Cardiac muscle cell (in vitro differentiated cells and primary cell): ENCODE measurements around the gene ARHGEF2. TPM values are rescaled to one million over a fixed set of nuclear protein-coding genes. Genes with fewer than 3 reads are reported as not detected.

Experiments
- DNase-seq, 2 donors: peaks; one replicate each; pipeline versions ENCODE4 v3.0.0 to v3.0.0-alpha.2; 2010 to 2017; ENCODE audit warnings: low read depth in 1 of 2, low spot score in 1 of 2
- H3K27ac ChIP-seq: fragments of 200-600 bp; sonication (generic); 2 replicates; pipeline ENCODE4 v1.5.1; 2016
- H3K27me3 ChIP-seq: fragments of 200-600 bp; sonication (generic); 2 replicates; pipeline ENCODE4 v1.6.0; 2016; ENCODE audit warnings: control low read depth
- H3K36me3 ChIP-seq: fragments of 200-600 bp; sonication (generic); 2 replicates; pipeline ENCODE4 v1.5.1; 2016; ENCODE audit warnings: control low read depth
- H3K4me1 ChIP-seq: fragments of 200-600 bp; sonication (generic); 2 replicates; pipeline ENCODE4 v1.8.1; 2017; ENCODE audit warnings: low read depth, mild to moderate bottlenecking, mixed run types
- H3K4me3 ChIP-seq: fragments of 200-600 bp; sonication (generic); 2 replicates; pipeline ENCODE4 v1.5.1; 2016; ENCODE audit warnings: mild to moderate bottlenecking
- H3K9me3 ChIP-seq: fragments of 200-600 bp; sonication (generic); 2 replicates; pipeline ENCODE4 v1.5.1; 2017; ENCODE audit warnings: low read depth, mild to moderate bottlenecking, control low read depth
- CTCF ChIP-seq: IDR thresholded peaks from 2 replicates; pipeline ENCODE4 v1.5.1; 2012; ENCODE audit warnings: low read depth, mild to moderate bottlenecking, low read length
- polyA plus RNA-seq: library from polyadenylated mRNA; unstranded; fragments of >200 nt; fragmentation: Nextera tagmentation; extraction: Ambion mirVana; gene quantifications from 2 replicates; pipeline ENCODE4 v1.2.1, GENCODE V29; 2016
- total RNA-seq: library from RNA; depleted of rRNA; stranded (reverse); fragments of >200 nt; gene quantifications from 2 replicates; pipeline ENCODE4 v1.2.3, GENCODE V29; 2016

Gene ARHGEF2
- total and polyA plus RNA-seq, 2 experiments from 2014 or later = 38.6 to 126 TPM

DNA sequence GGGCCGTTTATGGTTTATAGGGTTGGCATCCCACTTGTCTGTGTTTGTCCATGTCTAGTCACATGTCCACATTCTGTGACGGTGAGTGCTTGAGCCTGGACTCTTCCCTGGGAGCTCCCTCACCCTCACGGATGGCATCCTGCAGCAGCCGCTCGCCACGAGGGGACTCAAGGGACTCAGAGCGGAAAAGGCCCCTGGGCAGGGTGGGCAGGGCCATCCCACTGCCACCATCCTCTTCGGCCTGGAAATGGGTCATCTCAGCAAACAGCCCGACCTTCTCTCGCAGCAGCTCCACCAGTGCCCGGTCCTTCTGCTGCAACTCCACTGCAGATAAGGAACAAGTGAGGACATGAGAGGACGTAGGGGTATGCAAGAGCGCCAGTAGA, 25.8 kb downstream of the ARHGEF2 start:
- Histone ChIP-seq H3K4me1 (no peaks in the 10 kb centered on the region), H3K27ac (no peak overlapping the region), H3K36me3 (peaks cover 83% of the 10 kb centered on the region), H3K9me3 (no peaks in the 10 kb centered on the region), H3K27me3 (no peaks in the 10 kb centered on the region), H3K4me3 (no peak overlapping the region)
- no peak for DNase-seq
- TF ChIP-seq CTCF = no peak

DNA sequence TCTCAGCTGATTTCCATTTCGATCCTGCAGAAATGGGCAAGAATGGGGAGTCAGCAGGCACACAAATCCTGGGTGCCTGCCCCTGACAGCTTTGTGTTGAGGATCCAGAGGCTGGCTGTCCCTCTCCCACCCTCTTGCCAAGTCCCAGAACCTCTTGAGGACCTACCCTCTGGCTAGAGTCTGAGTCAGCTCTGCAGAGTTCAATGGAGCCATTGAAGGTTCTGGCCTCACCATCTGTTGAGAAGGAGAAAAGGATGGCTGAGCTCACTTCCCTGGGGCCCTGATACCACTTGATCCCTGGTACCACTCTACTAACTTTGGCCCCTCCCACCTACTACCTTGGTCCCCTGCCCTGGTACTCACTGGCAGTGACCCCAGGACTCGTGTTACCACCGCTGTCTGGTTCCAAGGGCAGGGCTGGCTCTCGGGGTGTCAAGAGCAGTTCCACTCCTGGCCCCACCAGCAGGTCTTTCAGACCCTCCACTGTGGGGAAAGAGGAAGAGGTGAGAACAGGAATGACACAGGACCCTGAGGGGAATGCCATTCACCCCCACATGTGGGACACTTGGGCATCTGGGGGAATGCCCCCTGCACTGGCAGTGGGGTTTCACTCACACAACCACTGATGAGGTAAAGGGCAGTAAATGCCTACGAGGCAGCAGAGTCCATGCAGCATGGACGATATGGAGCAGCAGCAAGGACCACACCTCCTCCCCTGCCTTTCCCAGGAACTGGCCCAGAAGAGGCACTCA, 26.4 kb downstream of the ARHGEF2 start:
- TF ChIP-seq CTCF = no peak
- Histone ChIP-seq H3K4me3 (no peak overlapping the region), H3K9me3 (no peaks in the 10 kb centered on the region), H3K27me3 (no peaks in the 10 kb centered on the region), H3K27ac (no peak overlapping the region), H3K36me3 (peaks cover 82% of the 10 kb centered on the region), H3K4me1 (no peaks in the 10 kb centered on the region)
- no peak for DNase-seq

DNA sequence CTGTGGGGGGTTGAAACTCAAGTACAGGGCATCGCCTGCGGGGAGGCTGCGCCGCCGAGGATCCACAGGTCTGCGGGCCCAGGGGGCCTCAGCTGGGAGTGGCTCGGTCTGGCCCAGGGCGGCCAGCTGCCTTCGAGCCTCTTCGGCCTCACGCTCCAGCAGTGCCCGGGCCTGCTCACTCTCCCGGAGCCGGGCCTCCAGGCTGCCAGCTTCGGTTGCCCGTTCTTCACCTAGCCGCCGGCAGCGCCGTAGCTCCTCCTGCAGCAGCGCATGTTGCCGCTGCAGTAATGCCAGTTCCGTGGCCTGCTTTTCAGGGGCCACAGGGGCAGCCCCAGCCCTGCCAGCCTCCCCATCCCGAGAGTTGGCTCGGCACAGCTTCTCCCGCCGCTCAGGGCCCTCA, 27.5 kb downstream of the ARHGEF2 start:
- H3K9me3 ChIP-seq = no peaks in the 10 kb centered on the region
- TF ChIP-seq CTCF = no peak
- H3K27ac ChIP-seq = no peak overlapping the region
- H3K4me1 ChIP-seq = no peaks in the 10 kb centered on the region
- peaks cover 79% of the 10 kb centered on the region for H3K36me3 ChIP-seq
- no peak overlapping the region for H3K4me3 ChIP-seq
- DNase-seq = no peak
- H3K27me3 ChIP-seq = no peaks in the 10 kb centered on the region

GRCh38 chr1:155947741-155948140, 30.6 kb downstream of the ARHGEF2 start:
- peaks cover 59% of the 10 kb centered on the region for H3K36me3 ChIP-seq
- TF ChIP-seq CTCF = no peak

GRCh38 chr1:155947292-155947691, 31.1 kb downstream of the ARHGEF2 start:
- H3K4me1 ChIP-seq = no peaks in the 10 kb centered on the region
- H3K4me3 ChIP-seq = no peak overlapping the region
- no peak for DNase-seq
- no peak for TF ChIP-seq CTCF
- no peaks in the 10 kb centered on the region for H3K27me3 ChIP-seq
- H3K9me3 ChIP-seq = no peaks in the 10 kb centered on the region
- peak overlapping the region; percentile 81 for H3K27ac ChIP-seq
- peaks cover 55% of the 10 kb centered on the region for H3K36me3 ChIP-seq

More at GRCh38 chr1:155947741-155948140, 30.6 kb downstream of the ARHGEF2 start:
- H3K27me3 ChIP-seq = no peaks in the 10 kb centered on the region
- no peaks in the 10 kb centered on the region for H3K4me1 ChIP-seq
- DNase-seq = no peak
- no peaks in the 10 kb centered on the region for H3K9me3 ChIP-seq
- no peak overlapping the region for H3K4me3 ChIP-seq
- H3K27ac ChIP-seq = peak overlapping the region; percentile 81
